ENCODE data around the gene GABRB1.
"Not testable (repeated sequence)": the region's sequence is repeated elsewhere in the genome, so short reads cannot be mapped to it uniquely, and the experiment has no call there.

GABRB1 gene

GRCh38 chr4:47374477-47374876, 343.1 kb downstream of the GABRB1 start:
- H3K4me1 ChIP-seq (ENCODE audit: control insufficient read depth, insufficient read depth, low read depth, low read length) = peaks cover 2% of the 10 kb centered on the region
- H3K27ac ChIP-seq (ENCODE audit: low read length, poor library complexity, severe bottlenecking) = no peak overlapping the region
- H2BK15ac ChIP-seq (ENCODE audit: low read depth, poor library complexity, severe bottlenecking) = no peak overlapping the region
- H3K14ac ChIP-seq (ENCODE audit: low read length in 2 of 2) = no peak overlapping the region
- no peak overlapping the region for H3K4me3 ChIP-seq (ENCODE audit: insufficient read depth in 1 of 2, low read depth in 1 of 2, low read length in 2 of 2)
- no peak overlapping the region for H2BK120ac ChIP-seq (ENCODE audit: low read depth, low read length)
- no peaks in the 10 kb centered on the region for H3K9me3 ChIP-seq (ENCODE audit: control insufficient read depth, low read length)
- H4K8ac ChIP-seq (ENCODE audit: low read length) = no peak overlapping the region
- no peak overlapping the region for H3K23ac ChIP-seq (ENCODE audit: low read length in 2 of 2)
- peak; percentile 78 for DNase-seq
- no peak overlapping the region for H3K18ac ChIP-seq (ENCODE audit: low read depth in 1 of 2, low read length in 2 of 2)
- H3K4ac ChIP-seq (ENCODE audit: low read depth in 1 of 2, low read length in 2 of 2) = no peak overlapping the region
- no peak overlapping the region for H3K9ac ChIP-seq (ENCODE audit: low read length)
- no peak overlapping the region for H2AK5ac ChIP-seq (ENCODE audit: low read length, severe bottlenecking)
- no peaks in the 10 kb centered on the region for H3K36me3 ChIP-seq (ENCODE audit: control insufficient read depth in 1 of 2, insufficient read depth in 2 of 2, low read depth in 1 of 2, low read length in 2 of 2)
- no peaks in the 10 kb centered on the region for H3K79me1 ChIP-seq (replicated peaks; ENCODE audit: low read length, poor library complexity, severe bottlenecking)
- no peak overlapping the region for H3K4me2 ChIP-seq (ENCODE audit: low read length, poor library complexity, severe bottlenecking)
- H2BK5ac ChIP-seq (ENCODE audit: low read depth, low read length, poor library complexity, severe bottlenecking) = no peak overlapping the region
- no peak overlapping the region for H2BK12ac ChIP-seq (ENCODE audit: low read length in 2 of 2)
- 71% methylated on average over 1 of the region's 1 CpG for WGBS
- H2AFZ ChIP-seq (ENCODE audit: low read depth, low read length) = no peak overlapping the region
- no peak overlapping the region for H4K91ac ChIP-seq (ENCODE audit: low read length)
- no peaks in the 10 kb centered on the region for H3K27me3 ChIP-seq (ENCODE audit: control insufficient read depth in 1 of 2, insufficient read depth in 1 of 2, low read length in 2 of 2)

- not testable (repeated sequence) for H3K4me3 ChIP-seq (ENCODE audit: insufficient read depth in 1 of 2, low read depth in 1 of 2, low read length in 2 of 2); H2AFZ ChIP-seq (ENCODE audit: low read depth, low read length); DNase-seq; H3K14ac ChIP-seq (ENCODE audit: low read length in 2 of 2); H2BK5ac ChIP-seq (ENCODE audit: low read depth, low read length, poor library complexity, severe bottlenecking); H3K4me2 ChIP-seq (ENCODE audit: low read length, poor library complexity, severe bottlenecking); H4K8ac ChIP-seq (ENCODE audit: low read length); H3K27ac ChIP-seq (ENCODE audit: low read length, poor library complexity, severe bottlenecking); H3K4me1 ChIP-seq (ENCODE audit: control insufficient read depth, insufficient read depth, low read depth, low read length); H3K27me3 ChIP-seq (ENCODE audit: control insufficient read depth in 1 of 2, insufficient read depth in 1 of 2, low read length in 2 of 2); H3K79me1 ChIP-seq (replicated peaks; ENCODE audit: low read length, poor library complexity, severe bottlenecking); H3K23ac ChIP-seq (ENCODE audit: low read length in 2 of 2); H2BK15ac ChIP-seq (ENCODE audit: low read depth, poor library complexity, severe bottlenecking); H3K9me3 ChIP-seq (ENCODE audit: control insufficient read depth, low read length); H3K18ac ChIP-seq (ENCODE audit: low read depth in 1 of 2, low read length in 2 of 2); H2BK120ac ChIP-seq (ENCODE audit: low read depth, low read length); H3K36me3 ChIP-seq (ENCODE audit: control insufficient read depth in 1 of 2, insufficient read depth in 2 of 2, low read depth in 1 of 2, low read length in 2 of 2); H2AK5ac ChIP-seq (ENCODE audit: low read length, severe bottlenecking); H4K91ac ChIP-seq (ENCODE audit: low read length); H3K4ac ChIP-seq (ENCODE audit: low read depth in 1 of 2, low read length in 2 of 2); H3K9ac ChIP-seq (ENCODE audit: low read length)
- peak overlapping the region in 1 of 2 experiments; percentile 56 for H2BK12ac ChIP-seq (ENCODE audit: low read length in 2 of 2)
- 97% methylated on average over 35 of the region's 37 CpGs for WGBS
These were observed 346.7 kb downstream of the GABRB1 start for GRCh38 chr4:47378021-47378530.

- no peak overlapping the region for H2BK15ac ChIP-seq (ENCODE audit: low read depth, poor library complexity, severe bottlenecking)
- no peak for DNase-seq
- peak overlapping the region; percentile 4 for H4K91ac ChIP-seq (ENCODE audit: low read length)
- no peaks in the 10 kb centered on the region for H3K4me1 ChIP-seq (ENCODE audit: control insufficient read depth, insufficient read depth, low read depth, low read length)
- peak overlapping the region; percentile 6 to 13 for H3K18ac ChIP-seq (ENCODE audit: low read depth in 1 of 2, low read length in 2 of 2)
- no peak overlapping the region for H3K27ac ChIP-seq (ENCODE audit: low read length, poor library complexity, severe bottlenecking)
- peak overlapping the region; percentile 31 for H4K8ac ChIP-seq (ENCODE audit: low read length)
- H2AFZ ChIP-seq (ENCODE audit: low read depth, low read length) = no peak overlapping the region
- H3K27me3 ChIP-seq (ENCODE audit: control insufficient read depth in 1 of 2, insufficient read depth in 1 of 2, low read length in 2 of 2) = peaks cover 0 to 5% of the 10 kb centered on the region in 2 experiments
- no peak overlapping the region for H3K14ac ChIP-seq (ENCODE audit: low read length in 2 of 2)
- H2BK120ac ChIP-seq (ENCODE audit: low read depth, low read length) = no peak overlapping the region
- H3K9ac ChIP-seq (ENCODE audit: low read length) = no peak overlapping the region
- H3K4me3 ChIP-seq (ENCODE audit: insufficient read depth in 1 of 2, low read depth in 1 of 2, low read length in 2 of 2) = no peak overlapping the region
- H2BK5ac ChIP-seq (ENCODE audit: low read depth, low read length, poor library complexity, severe bottlenecking) = no peak overlapping the region
- H3K4me2 ChIP-seq (ENCODE audit: low read length, poor library complexity, severe bottlenecking) = no peak overlapping the region
- H2AK5ac ChIP-seq (ENCODE audit: low read length, severe bottlenecking) = no peak overlapping the region
- H3K4ac ChIP-seq (ENCODE audit: low read depth in 1 of 2, low read length in 2 of 2) = peak overlapping the region in 1 of 2 experiments; percentile 48
- peak overlapping the region in 1 of 2 experiments; percentile 51 for H2BK12ac ChIP-seq (ENCODE audit: low read length in 2 of 2)
- H3K9me3 ChIP-seq (ENCODE audit: control insufficient read depth, low read length) = no peaks in the 10 kb centered on the region
- WGBS = 98% methylated on average over 3 of the region's 3 CpGs
- H3K23ac ChIP-seq (ENCODE audit: low read length in 2 of 2) = no peak overlapping the region
- no peaks in the 10 kb centered on the region for H3K36me3 ChIP-seq (ENCODE audit: control insufficient read depth in 1 of 2, insufficient read depth in 2 of 2, low read depth in 1 of 2, low read length in 2 of 2)
- no peaks in the 10 kb centered on the region for H3K79me1 ChIP-seq (replicated peaks; ENCODE audit: low read length, poor library complexity, severe bottlenecking)
These were observed 349.8 kb downstream of the GABRB1 start for GRCh38 chr4:47381172-47381571.

GRCh38 chr4:47382846-47383360, 351.5 kb downstream of the GABRB1 start:
- no peak overlapping the region for H2BK5ac ChIP-seq (ENCODE audit: low read depth, low read length, poor library complexity, severe bottlenecking)
- no peaks in the 10 kb centered on the region for H3K79me1 ChIP-seq (replicated peaks; ENCODE audit: low read length, poor library complexity, severe bottlenecking)
- no peak for DNase-seq
- H2BK120ac ChIP-seq (ENCODE audit: low read depth, low read length) = no peak overlapping the region
- 71% methylated on average over 2 of the region's 2 CpGs for WGBS
- no peak overlapping the region for H3K23ac ChIP-seq (ENCODE audit: low read length in 2 of 2)
- no peak overlapping the region for H2BK15ac ChIP-seq (ENCODE audit: low read depth, poor library complexity, severe bottlenecking)
- H2BK12ac ChIP-seq (ENCODE audit: low read length in 2 of 2) = no peak overlapping the region
- no peak overlapping the region for H4K8ac ChIP-seq (ENCODE audit: low read length)
- H2AFZ ChIP-seq (ENCODE audit: low read depth, low read length) = no peak overlapping the region
- no peaks in the 10 kb centered on the region for H3K36me3 ChIP-seq (ENCODE audit: control insufficient read depth in 1 of 2, insufficient read depth in 2 of 2, low read depth in 1 of 2, low read length in 2 of 2)
- H3K14ac ChIP-seq (ENCODE audit: low read length in 2 of 2) = no peak overlapping the region
- no peak overlapping the region for H3K18ac ChIP-seq (ENCODE audit: low read depth in 1 of 2, low read length in 2 of 2)
- H3K4ac ChIP-seq (ENCODE audit: low read depth in 1 of 2, low read length in 2 of 2) = no peak overlapping the region
- H3K4me3 ChIP-seq (ENCODE audit: insufficient read depth in 1 of 2, low read depth in 1 of 2, low read length in 2 of 2) = no peak overlapping the region
- H3K27ac ChIP-seq (ENCODE audit: low read length, poor library complexity, severe bottlenecking) = no peak overlapping the region
- H3K4me1 ChIP-seq (ENCODE audit: control insufficient read depth, insufficient read depth, low read depth, low read length) = no peaks in the 10 kb centered on the region
- H3K9ac ChIP-seq (ENCODE audit: low read length) = no peak overlapping the region
- H2AK5ac ChIP-seq (ENCODE audit: low read length, severe bottlenecking) = no peak overlapping the region
- H3K4me2 ChIP-seq (ENCODE audit: low read length, poor library complexity, severe bottlenecking) = no peak overlapping the region
- H3K27me3 ChIP-seq (ENCODE audit: control insufficient read depth in 1 of 2, insufficient read depth in 1 of 2, low read length in 2 of 2) = peaks cover 0 to 5% of the 10 kb centered on the region in 2 experiments
- H4K91ac ChIP-seq (ENCODE audit: low read length) = no peak overlapping the region
- no peaks in the 10 kb centered on the region for H3K9me3 ChIP-seq (ENCODE audit: control insufficient read depth, low read length)
